Measurements from ENCODE around the gene PKDREJ.
"Not testable (repeated sequence)": the region's sequence is repeated elsewhere in the genome, so short reads cannot be mapped to it uniquely, and the experiment has no call there.

DNA sequence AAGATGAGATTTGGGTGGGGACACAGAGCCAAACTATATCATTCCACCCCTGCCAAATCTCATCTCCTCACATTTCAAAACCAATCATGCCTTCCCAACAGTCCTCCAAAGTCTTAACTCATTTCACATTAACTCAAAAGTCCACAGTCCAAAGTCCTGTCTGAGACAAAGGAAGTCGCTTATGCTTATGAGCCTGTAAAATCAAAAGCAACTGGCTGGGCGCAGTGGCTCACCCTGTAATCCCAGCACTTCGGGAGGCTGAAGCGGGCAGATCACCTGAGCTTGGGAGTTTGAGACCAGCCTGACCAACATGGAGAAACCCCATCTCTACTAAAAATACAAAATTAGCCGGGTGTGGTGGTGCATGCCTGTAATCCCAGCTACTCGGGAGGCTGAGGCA lies 1.4 kb upstream of the PKDREJ start:
- TF ChIP-seq, protein P1, sequence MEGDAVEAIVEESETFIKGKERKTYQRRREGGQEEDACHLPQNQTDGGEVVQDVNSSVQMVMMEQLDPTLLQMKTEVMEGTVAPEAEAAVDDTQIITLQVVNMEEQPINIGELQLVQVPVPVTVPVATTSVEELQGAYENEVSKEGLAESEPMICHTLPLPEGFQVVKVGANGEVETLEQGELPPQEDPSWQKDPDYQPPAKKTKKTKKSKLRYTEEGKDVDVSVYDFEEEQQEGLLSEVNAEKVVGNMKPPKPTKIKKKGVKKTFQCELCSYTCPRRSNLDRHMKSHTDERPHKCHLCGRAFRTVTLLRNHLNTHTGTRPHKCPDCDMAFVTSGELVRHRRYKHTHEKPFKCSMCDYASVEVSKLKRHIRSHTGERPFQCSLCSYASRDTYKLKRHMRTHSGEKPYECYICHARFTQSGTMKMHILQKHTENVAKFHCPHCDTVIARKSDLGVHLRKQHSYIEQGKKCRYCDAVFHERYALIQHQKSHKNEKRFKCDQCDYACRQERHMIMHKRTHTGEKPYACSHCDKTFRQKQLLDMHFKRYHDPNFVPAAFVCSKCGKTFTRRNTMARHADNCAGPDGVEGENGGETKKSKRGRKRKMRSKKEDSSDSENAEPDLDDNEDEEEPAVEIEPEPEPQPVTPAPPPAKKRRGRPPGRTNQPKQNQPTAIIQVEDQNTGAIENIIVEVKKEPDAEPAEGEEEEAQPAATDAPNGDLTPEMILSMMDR (conservative IDR thresholded peaks at IDR 0.05; ENCODE audit: low read depth, low read length) = not testable (repeated sequence)
- TF ChIP-seq RFX5, CEBPB, POLR2A, SMC3, MAFK, CHD1 (IDR thresholded peaks at IDR 0.05; ENCODE audit: low read depth, low read length): not testable (repeated sequence)
- TF ChIP-seq, protein P2, sequence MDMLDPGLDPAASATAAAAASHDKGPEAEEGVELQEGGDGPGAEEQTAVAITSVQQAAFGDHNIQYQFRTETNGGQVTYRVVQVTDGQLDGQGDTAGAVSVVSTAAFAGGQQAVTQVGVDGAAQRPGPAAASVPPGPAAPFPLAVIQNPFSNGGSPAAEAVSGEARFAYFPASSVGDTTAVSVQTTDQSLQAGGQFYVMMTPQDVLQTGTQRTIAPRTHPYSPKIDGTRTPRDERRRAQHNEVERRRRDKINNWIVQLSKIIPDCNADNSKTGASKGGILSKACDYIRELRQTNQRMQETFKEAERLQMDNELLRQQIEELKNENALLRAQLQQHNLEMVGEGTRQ (IDR thresholded peaks at IDR 0.05; ENCODE audit: low read depth, low read length) = not testable (repeated sequence)
